Lung (tissue), 12 donors: ENCODE data around the gene HNRNPA0. TPM values are rescaled to one million over a fixed set of nuclear protein-coding genes. Genes with fewer than 3 reads are reported as not detected.

Source experiments
- ATAC-seq: fragments of 200-7000 bp; cut with Tn5 transposase; one replicate; pipeline ENCODE4 v1.9.1; 2020; ENCODE audit warnings: moderate number of reproducible peaks; ENCODE audit not compliant: insufficient read depth, low FRiP score
- DNase-seq, 3 donors: peaks; one replicate each; pipeline ENCODE4 v3.0.0-alpha.2; 2013 to 2017
- H3K27ac ChIP-seq, 2 donors: one replicate each; pipeline ENCODE4 v1.5.1; 2013; ENCODE audit warnings: mild to moderate bottlenecking in 2 of 2, moderate library complexity in 2 of 2, control low read depth in 1 of 2, inconsistent platforms in 1 of 2, low read depth in 1 of 2, low read length in 1 of 2
- H3K27me3 ChIP-seq, 3 donors: one replicate each; pipeline ENCODE4 v1.5.1; 2013; ENCODE audit warnings: low read length in 2 of 3; ENCODE audit not compliant: control insufficient read depth in 3 of 3, insufficient read depth in 3 of 3
- H3K36me3 ChIP-seq, 4 donors: one replicate each; pipeline ENCODE4 v1.5.1; 2013; ENCODE audit warnings: low read length in 4 of 4, mild to moderate bottlenecking in 1 of 4, moderate library complexity in 1 of 4; ENCODE audit not compliant: control insufficient read depth in 4 of 4, insufficient read depth in 4 of 4
- H3K4me1 ChIP-seq, 5 donors: one replicate each; pipeline ENCODE4 v1.5.1; 2013; ENCODE audit warnings: low read length in 5 of 5, mild to moderate bottlenecking in 2 of 5, moderate library complexity in 1 of 5; ENCODE audit not compliant: control insufficient read depth in 5 of 5, insufficient read depth in 5 of 5
- H3K4me3 ChIP-seq: one replicate; pipeline ENCODE4 v1.5.1; 2013; ENCODE audit warnings: mild to moderate bottlenecking, control low read depth, moderate library complexity
- H3K9ac ChIP-seq, 2 donors: one replicate each; pipeline ENCODE4 v1.5.1; 2013; ENCODE audit warnings: low read length in 2 of 2, control low read depth in 1 of 2; ENCODE audit not compliant: insufficient read depth in 1 of 2
- H3K9me3 ChIP-seq, 4 donors: one replicate each; pipeline ENCODE4 v1.5.1; 2013; ENCODE audit warnings: low read length in 3 of 4, mild to moderate bottlenecking in 1 of 4, moderate library complexity in 1 of 4; ENCODE audit not compliant: control insufficient read depth in 4 of 4, insufficient read depth in 3 of 4
- CTCF ChIP-seq: IDR thresholded peaks from 2 replicates; pipeline ENCODE4 v1.5.1; 2012; ENCODE audit warnings: mild to moderate bottlenecking; ENCODE audit errors: control extremely low read depth, extremely low read depth
- WGBS, 2 donors: extraction: QIAGEN DNeasy Blood & Tissue Kit; methylation state at CpG; one replicate each; pipeline ENCODE4 v1.1.7; 2013; 5-methylcytosine and 5-hydroxymethylcytosine counted together
- polyA plus RNA-seq, 2 donors: library from polyadenylated mRNA; stranded (reverse); fragments of 200-250 nt; gene quantifications; one replicate each; pipeline ENCODE4 v1.2.1, GENCODE V29; 2013
- total RNA-seq, 2 donors: library from RNA; depleted of rRNA in 1 of 2; stranded (reverse); fragments of >200 nt in 1 of 2; gene quantifications; one replicate each; pipeline ENCODE4 v1.2.1, GENCODE V29; 2014 to 2021
- donor health status: control.
- donor health status: control.
- donor health status: Bipolar disorder and iron deficiency.
- donor health status: healthy.
- donor health status: DM: yes; HTN: yes; CAD: no.

HNRNPA0 gene
- total and polyA plus RNA-seq, 4 donors, result 21.5 to 29.0 (median 25.1) TPM

- H3K9me3 ChIP-seq, result no peaks in the 10 kb centered on the region
- no peak for TF ChIP-seq CTCF
- H3K4me1 ChIP-seq, result peaks cover 8 to 36% (median 14%) of the 10 kb centered on the region in 5 donors
- DNase-seq (no peak), ATAC-seq (no peak)
- H3K27ac ChIP-seq, result no peak overlapping the region
- H3K36me3 ChIP-seq, result no peaks in the 10 kb centered on the region
- no peak overlapping the region for H3K4me3 ChIP-seq
- H3K27me3 ChIP-seq, result no peaks in the 10 kb centered on the region
- H3K9ac ChIP-seq, result no peak overlapping the region
- WGBS, 2 donors, result 78 to 88% methylated on average over 3 of the region's 3 CpGs
Observed at GRCh38 chr5:137738947-137739346, 15.2 kb downstream of the HNRNPA0 start.

GRCh38 chr5:137737349-137738131 lies 16.6 kb downstream of the HNRNPA0 start:
- no peak for TF ChIP-seq CTCF
- DNase-seq (peak; percentile 40 to 80 (median 79)), ATAC-seq (no peak)
- WGBS, 2 donors, result 28 to 45% methylated on average over 5 of the region's 5 CpGs
- H3K27me3 ChIP-seq, result no peaks in the 10 kb centered on the region
- no peak overlapping the region for H3K4me3 ChIP-seq
- H3K9ac ChIP-seq, result no peak overlapping the region
- H3K9me3 ChIP-seq, result no peaks in the 10 kb centered on the region
- H3K27ac ChIP-seq, result peak overlapping the region in 1 of 2 donors; percentile 78
- no peaks in the 10 kb centered on the region for H3K36me3 ChIP-seq
- H3K4me1 ChIP-seq, result peaks cover 12 to 48% (median 17%) of the 10 kb centered on the region in 5 donors

- Histone ChIP-seq H3K4me1 (peaks cover 8 to 53% (median 17%) of the 10 kb centered on the region in 5 donors), H3K27me3 (no peaks in the 10 kb centered on the region), H3K27ac (peak overlapping the region in 1 of 2 donors; percentile 71), H3K36me3 (no peaks in the 10 kb centered on the region), H3K4me3 (no peak overlapping the region), H3K9ac (no peak overlapping the region), H3K9me3 (no peaks in the 10 kb centered on the region)
- WGBS, 2 donors, result 64 to 81% methylated on average over 1 of the region's 1 CpG
- peak; percentile 48 to 95 (median 95) for DNase-seq
- no peak for TF ChIP-seq CTCF
- ATAC-seq, result no peak
Observed at GRCh38 chr5:137736496-137736895, 17.7 kb downstream of the HNRNPA0 start.
